HepG2 (cell line): ENCODE measurements around the gene RIPOR1. TPM values are rescaled to one million over a fixed set of nuclear protein-coding genes. Genes with fewer than 3 reads are reported as not detected.

Experiments
- ATM ChIP-seq: fragments of 450-650 bp; IDR thresholded peaks from 2 replicates; pipeline ENCODE4 v1.7.1; 2017; ENCODE audit warnings: mild to moderate bottlenecking, borderline replicate concordance
- CSRNP1 ChIP-seq: sonication (generic); formaldehyde crosslinking; IDR thresholded peaks from 2 replicates; pipeline ENCODE4 v1.8.1; 2023; ENCODE audit warnings: mild to moderate bottlenecking, missing genetic modification reagents
- FUBP1 ChIP-seq: sonication (generic); formaldehyde crosslinking; IDR thresholded peaks from 2 replicates; pipeline ENCODE4 v1.5.1; 2020; ENCODE audit warnings: missing genetic modification reagents, mild to moderate bottlenecking, borderline replicate concordance
- GABPB1 ChIP-seq: IDR thresholded peaks from 2 replicates; pipeline ENCODE4 v1.6.1; 2016; ENCODE audit warnings: mild to moderate bottlenecking, missing genetic modification reagents, moderate library complexity, missing compliant biosample characterization
- GLI4 ChIP-seq: sonication (generic); formaldehyde crosslinking; IDR thresholded peaks from 2 replicates; pipeline ENCODE4 v1.5.1; 2020; ENCODE audit warnings: missing genetic modification reagents, mild to moderate bottlenecking, moderate library complexity, borderline replicate concordance
- GZF1 ChIP-seq: sonication (generic); formaldehyde crosslinking; IDR thresholded peaks from 2 replicates; pipeline ENCODE4 v1.5.1; 2020; ENCODE audit warnings: mild to moderate bottlenecking, missing genetic modification reagents
- KLF13 ChIP-seq: sonication (generic); formaldehyde crosslinking; IDR thresholded peaks from 2 replicates; pipeline ENCODE4 v1.4.0; 2020; ENCODE audit warnings: mild to moderate bottlenecking, missing genetic modification reagents
- MAFF ChIP-seq: IDR thresholded peaks from 2 replicates; pipeline ENCODE4 v1.6.1; 2011; ENCODE audit warnings: low read depth, low read length, improper control_type of control experiment
- NCOR1 ChIP-seq: fragments of 200-600 bp; sonication (generic); IDR thresholded peaks from 2 replicates; pipeline ENCODE4 v1.7.0; 2017; ENCODE audit warnings: antibody characterized with exemption, low read length, borderline replicate concordance
- NR2C2 ChIP-seq: sonication (generic); formaldehyde crosslinking; IDR thresholded peaks from 2 replicates; pipeline ENCODE4 v1.4.0; 2020; ENCODE audit warnings: missing genetic modification reagents, mild to moderate bottlenecking, moderate library complexity, borderline replicate concordance
- PRDM10 ChIP-seq: sonication (generic); formaldehyde crosslinking; IDR thresholded peaks from 2 replicates; pipeline ENCODE4 v1.4.0; 2020; ENCODE audit warnings: low read depth, missing genetic modification reagents
- SKIL ChIP-seq: sonication (generic); formaldehyde crosslinking; IDR thresholded peaks from 2 replicates; pipeline ENCODE4 v1.8.0; 2022; ENCODE audit warnings: missing genetic modification reagents, mild to moderate bottlenecking, moderate library complexity, borderline replicate concordance
- SMARCC2 ChIP-seq: fragments of 450-650 bp; IDR thresholded peaks from 2 replicates; pipeline ENCODE4 v1.6.1; 2017; ENCODE audit warnings: antibody characterized with exemption, mild to moderate bottlenecking
- TRIM24 ChIP-seq: sonication (generic); formaldehyde crosslinking; IDR thresholded peaks from 2 replicates; pipeline ENCODE4 v1.8.0; 2022; ENCODE audit warnings: mild to moderate bottlenecking, missing genetic modification reagents
- ZGPAT ChIP-seq: IDR thresholded peaks from 2 replicates; pipeline ENCODE4 v1.6.1; 2016; ENCODE audit warnings: mild to moderate bottlenecking
- ZNF225 ChIP-seq: sonication (generic); formaldehyde crosslinking; IDR thresholded peaks from 2 replicates; pipeline ENCODE4 v1.4.0; 2020; ENCODE audit warnings: mild to moderate bottlenecking, missing genetic modification reagents
- ZNF616 ChIP-seq: sonication (generic); formaldehyde crosslinking; IDR thresholded peaks from 2 replicates; pipeline ENCODE4 v1.5.0; 2020; ENCODE audit warnings: low read depth, mild to moderate bottlenecking, missing genetic modification reagents
- polyA plus RNA-seq, 8 experiments: library from polyadenylated mRNA; depleted of rRNA in 3 of 8; stranded (reverse) in 7 of 8; unstranded in 1 of 8; fragments of >200 nt; fragmentation: Illumina TruSeq in 4 of 8; extraction: Trizol in 4 of 8; gene quantifications; 2 replicates each; pipeline versions ENCODE4 v1.2.1 to v1.2.3, GENCODE V29; 2011 to 2016; ENCODE audit warnings: low read depth in 4 of 8, missing spikeins in 1 of 8, mixed read lengths in 1 of 8; ENCODE audit not compliant: insufficient read depth in 1 of 8
- total RNA-seq, 5 experiments: library from RNA; depleted of rRNA; stranded (reverse); fragments of >200 nt; fragmentation: Illumina TruSeq; extraction: Trizol; gene quantifications; 2 replicates each; pipeline ENCODE4 v1.2.3, GENCODE V29; 2016; ENCODE audit warnings: low read depth in 1 of 5

RIPOR1 gene
- total and polyA plus RNA-seq, 2 of the 13 experiments (the other 11 are each of a cell fraction or from before 2014, with no cell fraction given): 4.6 to 8.1 TPM

GRCh38 chr16:67530013-67530939 lies 1.6 kb downstream of the RIPOR1 start (continued):
- no peak for TF ChIP-seq FUBP1 (CRISPR knock-in tag)
- TF ChIP-seq SKIL (CRISPR knock-in tag): no peak
- TF ChIP-seq ZNF616 (CRISPR knock-in tag): 0 out of 2 replicates have a peak, but pooled peaks have one; percentile 20
- TF ChIP-seq NR2C2: no peak; the same call in 1 of the 2 replicates
- TF ChIP-seq CSRNP1 (CRISPR knock-in tag): no peak
- no peak for TF ChIP-seq PRDM10 (CRISPR knock-in tag)
- TF ChIP-seq GABPB1 (CRISPR knock-in tag): peak; percentile 84
- TF ChIP-seq KLF13 (CRISPR knock-in tag): no peak
- TF ChIP-seq SMARCC2: no peak
- TF ChIP-seq ZNF225: no peak
- TF ChIP-seq ATM: no peak
- TF ChIP-seq GLI4 (CRISPR knock-in tag): no peak
- TF ChIP-seq GZF1: no peak
- no peak for TF ChIP-seq ZGPAT (CRISPR knock-in tag)
- no peak for TF ChIP-seq NCOR1
- TF ChIP-seq TRIM24 (CRISPR knock-in tag): no peak
- TF ChIP-seq MAFF: no peak
